K562 (cell line): ENCODE measurements around the gene CPED1. TPM values are rescaled to one million over a fixed set of nuclear protein-coding genes. Genes with fewer than 3 reads are reported as not detected.

Experiments
- CBFA2T2 ChIP-seq: fragments of 450-650 bp; conservative IDR thresholded peaks from 2 replicates; pipeline ENCODE4 v1.6.1; 2017; ENCODE audit warnings: mild to moderate bottlenecking
- CBX8 ChIP-seq: fragments of 200-600 bp; sonication (generic); IDR thresholded peaks from 2 replicates; pipeline ENCODE4 v1.6.1; 2012; ENCODE audit warnings: borderline replicate concordance, mixed run types, low read depth, mild to moderate bottlenecking, moderate library complexity, mixed read lengths, low read length, control low read depth, inconsistent platforms; ENCODE audit not compliant: poor library complexity, severe bottlenecking; ENCODE audit errors: extremely low read depth
- CEBPZ ChIP-seq: fragments of 150-350 bp; IDR thresholded peaks from 2 replicates; pipeline ENCODE4 v1.6.1; 2014; ENCODE audit warnings: low read depth, mild to moderate bottlenecking, low read length, borderline replicate concordance
- CREB1 ChIP-seq, 2 experiments: sonication (generic) in 1 of 2; formaldehyde crosslinking in 1 of 2; IDR thresholded peaks; 2 replicates each; pipeline versions ENCODE4 v1.6.1 to v1.8.0; 2012 to 2022; ENCODE audit warnings: inconsistent platforms in 1 of 2, mild to moderate bottlenecking in 1 of 2, missing genetic modification reagents in 1 of 2, moderate library complexity in 1 of 2
- DMBX1 ChIP-seq: fragments of 250-450 bp; sonication (Bioruptor Pico); IDR thresholded peaks from 2 replicates; pipeline ENCODE4 v1.8.0; 2022; ENCODE audit warnings: inconsistent platforms, mild to moderate bottlenecking, moderate library complexity, borderline replicate concordance
- ETV1 ChIP-seq: fragments of 450-650 bp; conservative IDR thresholded peaks from 2 replicates; pipeline ENCODE4 v1.6.1; 2016; ENCODE audit warnings: missing genetic modification characterization, control low read depth, low read depth, missing compliant biosample characterization
- IRF9 ChIP-seq: fragments of 450-650 bp; IDR thresholded peaks from 2 replicates; pipeline ENCODE4 v1.6.1; 2016; ENCODE audit warnings: missing biosample characterization, missing genetic modification characterization
- KDM4B ChIP-seq, 2 experiments: fragments of 450-650 bp in 1 of 2; sonication (generic) in 1 of 2; IDR thresholded peaks; 2 replicates each; pipeline ENCODE4 v1.6.1; 2016 to 2017; ENCODE audit warnings: borderline replicate concordance in 2 of 2, antibody characterized with exemption in 1 of 2, low read depth in 1 of 2, mild to moderate bottlenecking in 1 of 2
- NCOR1 ChIP-seq: fragments of 450-650 bp; IDR thresholded peaks from 2 replicates; pipeline ENCODE4 v1.6.1; 2016; ENCODE audit warnings: mild to moderate bottlenecking, moderate library complexity
- POLR2AphosphoS5 ChIP-seq: IDR thresholded peaks from 2 replicates; pipeline ENCODE4 v1.6.1; 2011; ENCODE audit warnings: mild to moderate bottlenecking, low read depth, low read length, moderate library complexity; ENCODE audit not compliant: control insufficient read depth, insufficient read depth
- POLR3A ChIP-seq: IDR thresholded peaks from 2 replicates; pipeline ENCODE4 v1.6.1; 2011; ENCODE audit warnings: borderline replicate concordance, mild to moderate bottlenecking, moderate library complexity; ENCODE audit not compliant: insufficient read length, insufficient read depth; ENCODE audit errors: extremely low read depth
- RAD51 ChIP-seq: fragments of 450-650 bp; IDR thresholded peaks from 2 replicates; pipeline ENCODE4 v1.7.1; 2016; ENCODE audit warnings: low read depth, mild to moderate bottlenecking, borderline replicate concordance
- RBM39 ChIP-seq: fragments of 200-400 bp; formaldehyde crosslinking; optimal IDR thresholded peaks from 2 replicates; pipeline ENCODE3; 2018; ENCODE audit warnings: low read depth, low read length
- SIX5 ChIP-seq, 2 experiments: IDR thresholded peaks; 2 replicates each; pipeline ENCODE4 v1.6.1; 2011; ENCODE audit warnings: low read length in 2 of 2, borderline replicate concordance in 1 of 2, low read depth in 1 of 2, mild to moderate bottlenecking in 1 of 2, moderate library complexity in 1 of 2; ENCODE audit not compliant: insufficient read depth in 1 of 2
- TCFL5 ChIP-seq: fragments of 250-450 bp; sonication (Bioruptor Pico); conservative IDR thresholded peaks from 2 replicates; pipeline ENCODE4 v1.6.1; 2021; ENCODE audit warnings: mild to moderate bottlenecking, moderate library complexity, matching md5 sums
- THAP7 ChIP-seq: fragments of 250-450 bp; sonication (Bioruptor Pico); IDR thresholded peaks from 2 replicates; pipeline ENCODE4 v1.5.0; 2021
- ZFPM2 ChIP-seq: fragments of 250-450 bp; sonication (Bioruptor Pico); IDR thresholded peaks from 2 replicates; pipeline ENCODE4 v1.5.1; 2022; ENCODE audit warnings: mild to moderate bottlenecking
- ZNF224 ChIP-seq: sonication (generic); formaldehyde crosslinking; IDR thresholded peaks from 2 replicates; pipeline ENCODE4 v1.8.0; 2022; ENCODE audit warnings: mild to moderate bottlenecking, missing genetic modification reagents
- ZNF311 ChIP-seq: fragments of 250-450 bp; sonication (Bioruptor Pico); IDR thresholded peaks from 2 replicates; pipeline ENCODE4 v1.4.0; 2020; ENCODE audit warnings: mild to moderate bottlenecking, moderate library complexity
- ZNF445 ChIP-seq: fragments of 250-450 bp; sonication (Bioruptor Pico); IDR thresholded peaks from 2 replicates; pipeline ENCODE4 v1.4.0; 2020; ENCODE audit warnings: low read depth, mild to moderate bottlenecking, moderate library complexity
- ZNF511 ChIP-seq: sonication (generic); formaldehyde crosslinking; IDR thresholded peaks from 2 replicates; pipeline ENCODE4 v1.8.0; 2022; ENCODE audit warnings: mild to moderate bottlenecking, missing genetic modification reagents
- ZNF764 ChIP-seq: fragments of 250-450 bp; sonication (Bioruptor Pico); IDR thresholded peaks from 2 replicates; pipeline ENCODE4 v1.4.0; 2020; ENCODE audit warnings: low read depth, mild to moderate bottlenecking, moderate library complexity
- polyA plus RNA-seq, 8 experiments: library from polyadenylated mRNA; depleted of rRNA in 4 of 8; stranded (reverse) in 5 of 8; unstranded in 3 of 8; fragments of >200 nt; fragmentation: Nextera tagmentation in 2 of 8; fragmentation: Illumina TruSeq in 1 of 8; extraction: Ambion mirVana in 2 of 8; extraction: Trizol in 1 of 8; gene quantifications; 2 replicates each; pipeline versions ENCODE4 v1.2.1 to v1.2.3, GENCODE V29; 2011 to 2014; ENCODE audit warnings: inconsistent platforms in 1 of 8, missing spikeins in 1 of 8
- total RNA-seq, 7 experiments: library from RNA; depleted of rRNA in 6 of 7; stranded (reverse); fragments of >200 nt in 6 of 7; fragmentation: Illumina TruSeq in 2 of 7; extraction: Trizol in 2 of 7; gene quantifications; 2 replicates each; pipeline versions ENCODE4 v1.2.1 to v1.2.3, GENCODE V29; 2011 to 2021; ENCODE audit warnings: low replicate concordance in 1 of 7

The CPED1 gene
- total and polyA plus RNA-seq, 9 of the 15 experiments (the other 6 are each of a cell fraction or from before 2014, with no cell fraction given), result 195 to 393 (median 290) TPM

- TF ChIP-seq CREB1 (IDR thresholded peaks at IDR 0.05), result no peak
- TF ChIP-seq CREB1 (CRISPR knock-in tag; IDR thresholded peaks at IDR 0.05), result no peak
- TF ChIP-seq ZNF311 (CRISPR knock-in tag), result no peak
- peak; percentile 38; the same call in 1 of the 2 replicates for TF ChIP-seq IRF9 (tag)
- TF ChIP-seq ZNF224 (CRISPR knock-in tag), result no peak
- peak; percentile 10; the same call in 1 of the 2 replicates for TF ChIP-seq ZFPM2
- peak; percentile 82 for TF ChIP-seq DMBX1 (CRISPR knock-in tag)
- TF ChIP-seq SIX5 (IDR thresholded peaks at IDR 0.05; ENCODE audit: borderline replicate concordance in 1 of 2, insufficient read depth in 1 of 2, low read depth in 1 of 2, low read length in 2 of 2), result no peak
- TF ChIP-seq RAD51, result no peak
- TF ChIP-seq CEBPZ, result no peak
- no peak for TF ChIP-seq RBM39
- TF ChIP-seq CBX8, result no peak
- no peak for TF ChIP-seq CBFA2T2
- no peak for TF ChIP-seq POLR2AphosphoS5
- TF ChIP-seq NCOR1, result peak; percentile 70
- TF ChIP-seq KDM4B (IDR thresholded peaks at IDR 0.05; ENCODE audit: borderline replicate concordance in 2 of 2, low read depth in 1 of 2), result peak in 1 of 2 experiments; percentile 89; a peak in 1 of 4 replicates
- no peak for TF ChIP-seq THAP7 (CRISPR knock-in tag)
- no peak for TF ChIP-seq ETV1 (tag)
- no peak for TF ChIP-seq ZNF445 (CRISPR knock-in tag)
- TF ChIP-seq TCFL5 (CRISPR knock-in tag), result 0 out of 2 replicates have a peak, but pooled peaks have one; percentile 16
- no peak for TF ChIP-seq ZNF764 (CRISPR knock-in tag)
- TF ChIP-seq ZNF511 (CRISPR knock-in tag), result no peak
- no peak for TF ChIP-seq POLR3A
Measured at GRCh38 chr7:121046893-121047468, 58.5 kb downstream of the CPED1 start (continued).
